Measurements from ENCODE around the gene PRPS2.
A peak's percentile ranks its signal among the peaks of the same experiment; 100 is the strongest.

The PRPS2 gene

GRCh38 chrX:12814420-12814819 is 23.2 kb downstream of the PRPS2 start:
- TF ChIP-seq CTCF (IDR thresholded peaks at IDR 0.05): peak; percentile 48; the same call in 1 of the 2 replicates

GRCh38 chrX:12817528-12817927 is 26.3 kb downstream of the PRPS2 start:
- no peak for TF ChIP-seq CTCF (IDR thresholded peaks at IDR 0.05)

- no peak for TF ChIP-seq CTCF (IDR thresholded peaks at IDR 0.05)
Observed at GRCh38 chrX:12819222-12819621, 28.0 kb downstream of the PRPS2 start.

- no peak for TF ChIP-seq CTCF (IDR thresholded peaks at IDR 0.05)
Observed at GRCh38 chrX:12820737-12821136, 29.5 kb downstream of the PRPS2 start.

GRCh38 chrX:12824944-12825343 is 33.7 kb downstream of the PRPS2 start:
- TF ChIP-seq CTCF (IDR thresholded peaks at IDR 0.05): no peak

- no peak for TF ChIP-seq CTCF (IDR thresholded peaks at IDR 0.05)
Observed at GRCh38 chrX:12825801-12826200, 34.6 kb downstream of the PRPS2 start.

GRCh38 chrX:12843061-12843667 is 52.0 kb downstream of the PRPS2 start:
- TF ChIP-seq CTCF (IDR thresholded peaks at IDR 0.05): no peak
